Activated CD8-positive, alpha-beta T cell treated with anti-CD3 and anti-CD28 coated beads, Interleukin-2, amount 10 ng/mL, durations not matched to agents 7 days and 5 days (primary cell): ENCODE results near the gene AGAP1. TPM values are rescaled to one million over a fixed set of nuclear protein-coding genes. Genes with fewer than 3 reads are reported as not detected.

Source experiments
- ATAC-seq: fragments of 150-1000 bp; cut with Tn5 transposase; one replicate; pipeline ENCODE4 v1.10.0; 2021; ENCODE audit warnings: moderate library complexity
- CTCF ChIA-PET: fragments of 350-600 bp; sonication (Branson Sonifier 250); formaldehyde crosslinking; loops from one replicate; lab custom pipeline; 2021; ENCODE audit warnings: antibody characterized with exemption; lab: Charles Lee
- POLR2A ChIA-PET: fragments of 350-600 bp; sonication (Branson Sonifier 250); formaldehyde crosslinking; loops from one replicate; lab custom pipeline; 2021; ENCODE audit warnings: antibody characterized with exemption; lab: Charles Lee
- DNase-seq: peaks from one replicate; pipeline ENCODE4 v3.0.0-alpha.2; 2020
- H3K27ac Mint-ChIP-seq: one replicate; pipeline ENCODE4 v1.8.0; 2021; ENCODE audit warnings: mild to moderate bottlenecking, mixed read lengths
- H3K27me3 Mint-ChIP-seq: one replicate; pipeline ENCODE4 v1.8.0; 2021; ENCODE audit warnings: low read depth, mixed read lengths
- H3K36me3 Mint-ChIP-seq: one replicate; pipeline ENCODE4 v1.8.0; 2021; ENCODE audit warnings: low read depth, mixed read lengths
- H3K4me1 Mint-ChIP-seq: one replicate; pipeline ENCODE4 v1.8.0; 2021; ENCODE audit warnings: low read depth, mixed read lengths
- H3K4me3 Mint-ChIP-seq: one replicate; pipeline ENCODE4 v1.8.0; 2021; ENCODE audit warnings: mild to moderate bottlenecking, mixed read lengths
- H3K9me3 Mint-ChIP-seq: one replicate; pipeline ENCODE4 v1.8.0; 2022; ENCODE audit warnings: mixed read lengths; ENCODE audit not compliant: insufficient read depth
- total RNA-seq, 2 experiments: library from RNA; stranded (reverse); gene quantifications; one replicate each; pipeline ENCODE4 v1.2.3, GENCODE V29; 2021

Gene AGAP1
- total RNA-seq, 2 experiments from 2014 or later: 0.82 to 1.3 TPM

DNA sequence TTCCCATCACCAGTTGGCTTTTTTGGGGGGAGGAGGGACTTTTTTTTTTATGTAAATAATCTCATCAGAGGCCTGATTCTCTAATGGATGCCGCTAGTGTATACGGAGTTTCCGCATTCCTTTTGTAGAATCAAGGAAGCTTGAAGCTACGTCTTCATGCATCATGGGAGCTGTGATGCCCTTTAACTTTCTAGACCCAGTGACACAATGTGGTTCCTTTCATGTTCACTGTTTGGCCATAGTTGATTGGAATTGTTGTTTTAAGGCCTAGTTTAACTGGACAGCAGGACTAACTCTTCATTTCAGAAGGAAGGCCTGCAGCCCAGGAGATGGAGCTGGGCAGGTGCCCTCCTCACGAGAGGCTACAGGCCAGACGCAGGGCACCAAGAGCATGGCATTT, 287.9 kb downstream of the AGAP1 start:
- ChIA-PET CTCF (no interaction called here), POLR2A (no interaction called here)
- DNase-seq (no peak), ATAC-seq (no peak)
- Mint-ChIP-seq H3K4me3 (no peak overlapping the region), H3K4me1 (no peaks in the 10 kb centered on the region), H3K9me3 (no peaks in the 10 kb centered on the region), H3K27me3 (peaks cover 3% of the 10 kb centered on the region), H3K27ac (no peak overlapping the region), H3K36me3 (no peaks in the 10 kb centered on the region)

DNA sequence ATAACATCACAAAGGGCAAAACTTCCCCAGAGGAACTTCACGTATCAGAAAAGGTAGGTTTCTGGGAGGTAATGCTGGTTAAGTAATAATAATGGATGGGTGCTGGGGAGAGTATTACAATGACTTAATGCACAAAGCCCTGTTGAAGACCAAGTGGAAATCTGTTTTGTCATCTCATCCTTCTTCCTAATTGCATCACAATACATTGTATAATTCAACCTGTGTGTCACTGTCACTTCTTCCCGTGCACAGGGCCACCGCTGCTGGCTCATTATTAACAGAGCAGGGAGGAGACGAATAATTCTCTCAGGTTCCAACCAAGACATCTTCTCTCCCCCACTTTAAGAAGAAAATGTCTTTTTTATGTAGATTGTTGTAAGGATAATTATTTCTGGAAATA, 290.9 kb downstream of the AGAP1 start:
- DNase-seq (no peak), ATAC-seq (no peak)
- no peaks in the 10 kb centered on the region for H3K4me1 Mint-ChIP-seq
- H3K27ac Mint-ChIP-seq: no peak overlapping the region
- ChIA-PET POLR2A (no interaction called here), CTCF (interaction anchor here (1.4 kb wide), 1 partner anchor 19 kb away, joined by 4 read pairs; no protein-coding TSS in a partner anchor)
- no peaks in the 10 kb centered on the region for H3K9me3 Mint-ChIP-seq
- H3K36me3 Mint-ChIP-seq: no peaks in the 10 kb centered on the region
- H3K27me3 Mint-ChIP-seq: peaks cover 3% of the 10 kb centered on the region
- H3K4me3 Mint-ChIP-seq: no peak overlapping the region

DNA sequence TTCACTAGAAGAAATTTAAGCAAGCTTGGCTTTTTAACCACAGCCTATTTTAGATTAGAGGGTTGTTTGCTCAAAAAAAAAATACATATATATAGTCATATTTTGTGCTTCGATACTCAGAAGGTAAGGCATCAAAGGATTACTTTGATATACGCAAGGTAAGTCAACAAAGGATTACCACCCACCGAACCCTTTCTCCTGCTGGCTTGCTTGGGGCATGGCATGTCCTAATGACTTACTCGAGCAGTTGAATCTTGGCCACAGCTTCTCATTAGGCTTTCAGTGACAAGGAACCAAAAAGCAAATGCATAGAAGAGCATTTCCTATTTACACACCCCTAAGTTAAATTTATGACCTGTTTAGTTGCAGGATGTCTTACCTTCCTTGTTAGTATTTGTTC, 295.7 kb downstream of the AGAP1 start:
- Mint-ChIP-seq H3K4me1 (no peaks in the 10 kb centered on the region), H3K4me3 (no peak overlapping the region), H3K36me3 (no peaks in the 10 kb centered on the region), H3K27ac (no peak overlapping the region), H3K27me3 (no peaks in the 10 kb centered on the region), H3K9me3 (no peaks in the 10 kb centered on the region)
- DNase-seq (no peak), ATAC-seq (no peak)
- ChIA-PET POLR2A (no interaction called here), CTCF (interaction anchor here (3.5 kb wide), 1 partner anchor 10 kb away, joined by 17 read pairs; no protein-coding TSS in a partner anchor)

DNA sequence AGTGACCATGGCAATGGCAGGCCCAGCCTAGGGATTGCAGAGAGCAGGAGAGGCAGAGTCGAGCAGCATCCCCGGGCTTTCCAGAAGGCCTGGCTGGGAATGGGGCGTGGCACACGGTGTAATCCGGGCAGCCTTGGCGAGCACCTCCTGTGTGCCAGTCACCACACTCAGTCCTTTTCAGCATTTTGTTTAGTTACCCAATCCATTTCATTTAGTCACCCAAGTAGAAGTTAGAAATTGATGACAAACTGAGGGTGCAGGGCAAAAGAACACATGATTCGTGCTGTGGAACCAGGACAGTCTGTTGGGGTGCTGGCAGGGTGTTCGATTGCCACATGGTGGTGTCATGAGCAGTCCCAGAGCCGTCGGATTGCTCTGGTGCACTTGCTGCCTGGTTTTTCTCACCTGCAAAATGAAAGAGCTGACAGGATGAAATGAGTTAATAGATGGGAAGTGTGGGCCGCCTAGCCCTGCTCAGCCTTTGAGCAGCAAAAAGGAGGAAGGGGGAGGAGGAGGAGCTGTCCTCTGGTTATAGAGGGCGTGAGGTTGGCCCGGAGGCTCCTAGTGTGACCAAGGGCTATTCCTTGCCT, 299.4 kb downstream of the AGAP1 start:
- Mint-ChIP-seq H3K27ac (no peak overlapping the region), H3K9me3 (no peaks in the 10 kb centered on the region), H3K27me3 (no peaks in the 10 kb centered on the region), H3K4me1 (no peaks in the 10 kb centered on the region), H3K36me3 (no peaks in the 10 kb centered on the region), H3K4me3 (no peak overlapping the region)
- ChIA-PET CTCF (interaction anchor here (0.9 to 1.3 kb wide), 4 partner anchors 13 to 387 kb away, joined by 3 to 4 read pairs (median 4); no protein-coding TSS in a partner anchor), POLR2A (no interaction called here)
- DNase-seq (peak; percentile 22), ATAC-seq (no peak)

DNA sequence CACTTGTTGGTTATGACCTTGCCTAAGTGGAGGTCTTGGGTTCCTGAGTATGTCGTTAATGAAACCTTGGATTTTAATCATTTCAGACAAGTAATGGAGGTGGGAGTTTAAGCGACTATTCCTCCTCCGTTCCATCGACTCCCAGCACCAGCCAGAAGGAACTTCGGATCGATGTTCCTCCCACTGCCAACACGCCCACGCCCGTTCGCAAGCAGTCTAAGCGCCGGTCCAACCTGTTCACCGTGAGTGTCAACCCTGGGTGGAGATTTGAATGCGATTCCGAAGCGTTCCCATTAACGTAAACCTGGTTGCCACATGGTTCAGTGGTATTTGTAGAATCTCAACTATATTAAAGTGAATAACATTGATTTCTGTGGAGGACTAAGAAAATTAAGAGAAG, 305.4 kb downstream of the AGAP1 start:
- CTCF ChIA-PET: no interaction called here
- H3K4me1 Mint-ChIP-seq: no peaks in the 10 kb centered on the region
- H3K27me3 Mint-ChIP-seq: no peaks in the 10 kb centered on the region
- no peak for ATAC-seq
- no peak overlapping the region for H3K4me3 Mint-ChIP-seq
- H3K27ac Mint-ChIP-seq: no peak overlapping the region
- H3K9me3 Mint-ChIP-seq: no peaks in the 10 kb centered on the region
- no peaks in the 10 kb centered on the region for H3K36me3 Mint-ChIP-seq
- POLR2A ChIA-PET: no interaction called here
- no peak for DNase-seq

DNA sequence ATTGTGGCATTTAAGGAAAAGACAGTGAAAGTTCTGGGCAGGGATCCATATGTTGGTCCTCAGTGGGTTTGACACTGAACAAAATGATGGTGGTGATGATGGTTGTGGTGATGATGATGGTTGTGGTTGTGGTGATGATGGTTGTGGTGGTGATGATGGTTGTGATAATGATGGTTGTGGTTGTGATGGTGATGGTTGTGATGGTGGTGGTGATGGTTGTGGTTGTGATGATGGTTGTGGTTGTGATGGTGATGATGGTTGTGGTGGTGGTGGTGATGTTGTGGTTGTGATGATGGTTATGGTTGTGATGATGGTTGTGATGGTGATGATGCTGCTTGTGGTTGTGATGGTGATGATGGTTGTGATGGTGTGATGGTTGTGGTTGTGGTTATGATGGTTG, 308.7 kb downstream of the AGAP1 start:
- no peak for ATAC-seq
- Mint-ChIP-seq H3K4me3 (no peak overlapping the region), H3K27me3 (no peaks in the 10 kb centered on the region), H3K4me1 (no peaks in the 10 kb centered on the region), H3K9me3 (no peaks in the 10 kb centered on the region), H3K27ac (no peak overlapping the region), H3K36me3 (no peaks in the 10 kb centered on the region)
- ChIA-PET POLR2A (no interaction called here), CTCF (no interaction called here)
- DNase-seq: no peak

DNA sequence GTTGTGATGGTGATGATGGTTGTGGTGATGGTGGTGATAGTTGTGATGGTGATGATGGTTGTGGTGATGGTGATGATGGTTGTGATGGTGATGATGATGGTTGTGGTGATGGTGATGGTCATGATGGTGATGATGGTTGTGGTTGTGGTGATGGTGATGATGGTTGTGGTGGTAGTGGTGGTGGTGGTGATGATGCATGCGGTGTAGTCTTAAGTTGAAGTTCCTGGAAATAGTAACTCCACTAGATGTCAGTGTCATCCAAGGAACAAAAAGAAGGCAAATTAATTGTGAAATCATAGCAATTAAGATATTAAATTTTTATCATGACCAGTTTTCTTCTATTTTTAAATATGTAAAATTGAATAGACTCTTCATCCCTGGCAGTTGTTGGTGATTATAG, 309.2 kb downstream of the AGAP1 start:
- H3K36me3 Mint-ChIP-seq: no peaks in the 10 kb centered on the region
- no peak overlapping the region for H3K27ac Mint-ChIP-seq
- POLR2A ChIA-PET: no interaction called here
- no peaks in the 10 kb centered on the region for H3K4me1 Mint-ChIP-seq
- no peak for DNase-seq
- ATAC-seq: no peak
- H3K27me3 Mint-ChIP-seq: no peaks in the 10 kb centered on the region
- H3K4me3 Mint-ChIP-seq: no peak overlapping the region
- CTCF ChIA-PET: no interaction called here
- H3K9me3 Mint-ChIP-seq: no peaks in the 10 kb centered on the region

DNA sequence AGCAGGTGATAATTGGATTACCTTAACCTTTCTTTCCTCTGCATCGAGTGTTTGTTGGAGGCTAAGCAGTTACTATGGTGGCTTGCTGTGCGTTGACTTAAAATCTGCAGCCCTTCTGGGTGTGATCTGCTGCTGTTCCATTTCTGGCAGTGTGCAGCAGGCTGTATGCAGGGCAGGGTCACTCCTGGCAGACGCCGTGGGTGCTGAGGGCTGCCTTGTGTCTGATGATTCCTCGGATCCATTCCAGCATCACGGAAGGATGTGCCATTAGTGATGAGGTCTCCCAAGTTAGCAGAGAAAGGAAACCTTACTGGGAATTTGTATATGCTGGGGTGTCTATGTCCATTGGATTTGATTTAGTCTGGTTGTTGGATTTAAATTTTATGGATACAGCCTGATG, 310.8 kb downstream of the AGAP1 start:
- ATAC-seq: no peak
- H3K27ac Mint-ChIP-seq: no peak overlapping the region
- no peak overlapping the region for H3K4me3 Mint-ChIP-seq
- POLR2A ChIA-PET: interaction anchor here (0.6 kb wide), 1 partner anchor 314 kb away, joined by 3 read pairs; no protein-coding TSS in a partner anchor
- H3K27me3 Mint-ChIP-seq: no peaks in the 10 kb centered on the region
- no peaks in the 10 kb centered on the region for H3K4me1 Mint-ChIP-seq
- H3K36me3 Mint-ChIP-seq: no peaks in the 10 kb centered on the region
- DNase-seq: no peak
- CTCF ChIA-PET: interaction anchor here (1.4 kb wide), 1 partner anchor 25 kb away, joined by 3 read pairs; no protein-coding TSS in a partner anchor
- H3K9me3 Mint-ChIP-seq: no peaks in the 10 kb centered on the region

DNA sequence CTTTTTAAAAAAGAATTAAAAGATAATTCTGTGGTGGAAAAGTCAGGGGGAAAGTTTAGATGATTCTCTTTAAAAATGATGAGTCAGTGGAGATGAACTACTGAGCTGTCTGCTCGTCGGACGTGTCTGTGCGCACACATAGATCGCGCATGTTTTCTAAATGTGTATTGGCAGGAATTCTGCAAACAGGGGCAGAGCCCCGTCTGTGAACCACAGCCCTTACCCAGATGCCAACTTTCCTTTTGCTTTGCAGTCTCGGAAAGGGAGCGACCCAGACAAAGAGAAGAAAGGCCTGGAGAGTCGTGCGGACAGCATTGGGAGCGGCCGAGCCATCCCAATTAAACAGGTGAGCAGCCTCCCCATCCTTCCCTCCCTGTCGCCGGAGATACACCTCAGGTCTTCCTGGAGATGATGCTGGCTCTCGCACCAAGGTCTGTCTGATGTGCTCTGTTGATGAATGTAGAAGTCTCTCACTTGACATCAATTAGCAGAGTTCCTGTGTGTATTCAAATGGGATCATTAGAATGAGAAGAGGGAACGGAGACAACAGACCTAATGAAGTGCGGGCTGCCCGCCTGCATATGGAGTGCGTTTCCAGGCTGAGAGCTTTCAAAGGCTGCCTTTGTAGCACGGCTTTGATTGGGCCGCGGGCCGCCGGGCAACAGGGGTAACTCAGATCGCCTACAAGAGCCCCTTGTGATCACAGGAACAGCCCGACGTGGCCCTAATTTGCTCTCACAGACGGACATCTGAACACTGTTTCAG, 313.3 kb downstream of the AGAP1 start:
- ATAC-seq (no peak), DNase-seq (no peak)
- ChIA-PET POLR2A (no interaction called here), CTCF (no interaction called here)
- no peak overlapping the region for H3K4me3 Mint-ChIP-seq
- no peaks in the 10 kb centered on the region for H3K4me1 Mint-ChIP-seq
- H3K36me3 Mint-ChIP-seq: no peaks in the 10 kb centered on the region
- no peaks in the 10 kb centered on the region for H3K9me3 Mint-ChIP-seq
- no peaks in the 10 kb centered on the region for H3K27me3 Mint-ChIP-seq
- no peak overlapping the region for H3K27ac Mint-ChIP-seq

GRCh38 chr2:235808366-235808765, 314.5 kb downstream of the AGAP1 start:
- no peak overlapping the region for H3K4me3 Mint-ChIP-seq
- ATAC-seq (no peak), DNase-seq (no peak)
- no peaks in the 10 kb centered on the region for H3K36me3 Mint-ChIP-seq
- H3K4me1 Mint-ChIP-seq: no peaks in the 10 kb centered on the region
- no peak overlapping the region for H3K27ac Mint-ChIP-seq
- no peaks in the 10 kb centered on the region for H3K27me3 Mint-ChIP-seq
- CTCF ChIA-PET: no interaction called here
- POLR2A ChIA-PET: no interaction called here
- H3K9me3 Mint-ChIP-seq: no peaks in the 10 kb centered on the region

DNA sequence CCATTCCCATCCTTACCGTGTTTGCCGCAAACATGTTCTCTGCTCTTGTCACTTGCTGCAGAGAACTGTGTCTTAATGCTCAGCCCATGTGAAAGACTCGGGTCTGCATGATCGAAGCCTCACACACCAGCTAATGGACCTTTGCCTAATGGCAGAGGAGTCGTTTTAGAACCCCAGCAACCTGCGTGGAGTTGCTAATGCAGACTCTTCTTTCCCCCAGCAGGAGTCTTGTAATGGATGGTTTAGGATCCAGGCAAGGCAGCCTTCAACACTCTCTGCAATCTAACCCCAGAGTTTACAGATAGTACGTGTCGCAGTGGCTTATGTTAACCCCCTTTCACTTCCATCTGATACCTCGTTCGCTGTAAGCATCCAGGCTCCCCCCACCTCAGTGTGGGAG, 316.4 kb downstream of the AGAP1 start:
- ATAC-seq (no peak), DNase-seq (no peak)
- no peaks in the 10 kb centered on the region for H3K27me3 Mint-ChIP-seq
- ChIA-PET POLR2A (no interaction called here), CTCF (no interaction called here)
- H3K9me3 Mint-ChIP-seq: no peaks in the 10 kb centered on the region
- no peak overlapping the region for H3K27ac Mint-ChIP-seq
- H3K4me3 Mint-ChIP-seq: no peak overlapping the region
- no peaks in the 10 kb centered on the region for H3K4me1 Mint-ChIP-seq
- no peaks in the 10 kb centered on the region for H3K36me3 Mint-ChIP-seq

- no peak overlapping the region for H3K4me3 Mint-ChIP-seq
- DNase-seq: no peak
- POLR2A ChIA-PET: no interaction called here
- ATAC-seq: no peak
- H3K9me3 Mint-ChIP-seq: no peaks in the 10 kb centered on the region
- no peaks in the 10 kb centered on the region for H3K27me3 Mint-ChIP-seq
- no peaks in the 10 kb centered on the region for H3K36me3 Mint-ChIP-seq
- H3K4me1 Mint-ChIP-seq: no peaks in the 10 kb centered on the region
- CTCF ChIA-PET: no interaction called here
- H3K27ac Mint-ChIP-seq: no peak overlapping the region
Measured at GRCh38 chr2:235810846-235811245, 317.0 kb downstream of the AGAP1 start.
